HCT116 (cell line): Measurements from ENCODE around the gene TBC1D16.

Experiments used
- CEBPB ChIP-seq: IDR thresholded peaks from 2 replicates; pipeline ENCODE4 v1.6.1; 2012; ENCODE audit warnings: low read depth
- RAD21 ChIP-seq: IDR thresholded peaks from 2 replicates; pipeline ENCODE4 v1.6.1; 2012; ENCODE audit warnings: low read depth, mild to moderate bottlenecking
- SIN3A ChIP-seq: IDR thresholded peaks from 2 replicates; pipeline ENCODE4 v1.6.1; 2012; ENCODE audit warnings: low read depth

DNA sequence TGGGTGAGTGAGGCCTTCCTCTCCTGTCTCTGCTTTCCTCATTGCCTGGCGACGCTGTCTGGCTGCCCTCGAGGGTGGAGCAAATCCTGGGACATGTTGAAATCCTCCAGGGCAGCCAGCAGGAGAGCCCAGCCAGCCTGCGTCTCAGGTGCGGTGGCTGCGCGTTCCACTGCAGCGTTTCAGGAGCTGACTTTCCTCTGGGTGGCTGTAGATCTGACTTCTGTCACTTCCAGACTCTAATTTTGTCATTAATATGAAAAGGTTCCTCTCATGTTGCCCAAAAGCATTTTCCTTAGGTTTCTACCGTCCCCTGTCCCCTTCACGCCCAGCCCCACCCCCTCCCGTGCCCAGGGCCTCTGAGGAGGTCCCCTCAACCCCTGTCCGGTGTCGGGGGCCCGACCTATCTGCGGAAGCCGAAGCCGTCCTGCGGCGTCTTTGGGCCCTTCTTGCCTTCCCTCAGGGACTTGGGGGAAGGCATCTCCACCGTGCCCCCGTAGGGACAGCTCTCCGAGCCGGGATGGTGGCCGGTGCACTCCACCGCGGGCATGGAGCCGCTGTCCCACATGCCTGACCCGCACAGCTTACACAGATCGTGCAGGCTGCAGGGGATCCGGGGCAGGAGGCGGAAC is 95.1 kb downstream of the TBC1D16 start:
- no peak for TF ChIP-seq CEBPB
- TF ChIP-seq RAD21, result no peak
- no peak for TF ChIP-seq SIN3A
